GM19240 (cell line): ENCODE measurements around the gene PKP4.

Source experiments
- DNase-seq: peaks from one replicate; pipeline ENCODE4 v3.0.0; 2011; ENCODE audit warnings: low spot score; ENCODE audit not compliant: insufficient read length

Gene PKP4

DNA sequence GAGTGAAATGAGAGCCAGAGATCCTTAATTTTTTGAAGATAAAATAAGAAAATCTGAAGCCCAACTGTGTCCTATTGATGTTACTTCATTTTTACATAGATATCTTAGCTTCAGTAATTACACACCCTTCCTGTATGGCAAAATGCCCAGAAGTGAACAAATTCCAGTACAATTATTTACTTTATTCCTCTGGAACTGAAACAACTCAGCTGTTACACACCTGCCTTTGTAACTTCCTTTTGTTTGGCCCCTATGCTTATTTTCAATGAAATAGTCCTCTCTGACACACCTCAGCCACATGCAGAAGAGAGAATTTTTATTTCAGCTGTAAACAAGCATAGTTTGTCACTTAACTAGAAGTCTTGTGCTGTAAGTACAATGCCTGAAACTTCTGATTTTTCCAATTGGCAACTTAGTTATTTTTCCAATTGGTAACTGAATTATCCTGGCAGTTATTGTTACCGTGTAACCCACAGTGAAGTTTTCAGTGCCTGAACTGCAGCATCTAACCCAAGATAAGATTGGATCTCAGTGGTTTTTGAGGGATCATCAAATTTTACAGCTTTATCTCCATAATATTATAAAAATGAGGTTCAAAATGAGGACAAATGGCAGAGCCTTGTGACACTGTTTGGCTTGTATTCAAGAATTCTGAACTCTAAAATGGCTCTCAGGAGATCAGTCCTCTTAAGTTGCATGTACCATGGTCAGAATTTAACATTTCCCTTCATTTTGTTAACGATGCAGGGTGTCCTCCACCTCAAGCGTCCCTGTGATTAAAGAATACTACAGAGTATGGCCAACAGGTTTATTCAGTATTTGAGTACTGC, 82.6 kb downstream of the PKP4 start:
- no peak for DNase-seq

DNA sequence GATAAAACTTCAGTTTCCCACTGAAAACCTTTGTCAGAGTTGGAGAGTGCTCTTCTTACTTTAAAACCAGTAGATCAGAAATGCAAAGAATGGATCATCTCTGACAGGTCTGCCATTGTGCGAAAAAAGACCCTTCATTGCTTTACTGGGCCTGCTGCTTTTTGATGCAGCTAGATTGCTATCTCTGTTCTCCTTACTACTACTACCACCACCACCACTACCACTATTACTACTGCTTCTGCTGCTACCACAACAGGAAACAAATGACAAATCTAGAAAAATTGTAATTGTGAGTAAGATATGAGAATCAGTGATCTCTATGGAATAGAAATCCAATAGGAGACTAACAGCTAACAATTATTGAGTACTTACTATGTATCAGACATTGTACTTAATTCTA, 85.8 kb downstream of the PKP4 start:
- no peak for DNase-seq

DNA sequence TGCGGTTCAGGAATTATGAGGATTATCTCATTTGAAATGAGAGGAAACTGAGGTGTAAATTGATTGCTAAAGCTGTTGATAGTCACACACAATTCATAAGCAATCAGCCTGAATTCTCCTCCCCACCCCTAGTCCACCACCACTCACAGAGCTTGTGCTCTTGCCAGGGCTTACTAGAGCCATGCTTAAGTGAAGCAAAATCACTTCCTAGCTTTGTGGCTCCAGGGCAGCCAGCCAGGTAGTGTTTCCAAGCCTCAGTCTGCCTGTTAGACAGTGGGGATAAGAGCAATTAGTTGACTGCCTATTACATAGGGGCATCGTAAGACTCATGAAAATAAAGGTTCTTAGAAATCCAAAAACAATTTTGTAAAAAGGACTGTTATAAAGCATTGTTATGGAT, 87.2 kb downstream of the PKP4 start:
- no peak for DNase-seq

DNA sequence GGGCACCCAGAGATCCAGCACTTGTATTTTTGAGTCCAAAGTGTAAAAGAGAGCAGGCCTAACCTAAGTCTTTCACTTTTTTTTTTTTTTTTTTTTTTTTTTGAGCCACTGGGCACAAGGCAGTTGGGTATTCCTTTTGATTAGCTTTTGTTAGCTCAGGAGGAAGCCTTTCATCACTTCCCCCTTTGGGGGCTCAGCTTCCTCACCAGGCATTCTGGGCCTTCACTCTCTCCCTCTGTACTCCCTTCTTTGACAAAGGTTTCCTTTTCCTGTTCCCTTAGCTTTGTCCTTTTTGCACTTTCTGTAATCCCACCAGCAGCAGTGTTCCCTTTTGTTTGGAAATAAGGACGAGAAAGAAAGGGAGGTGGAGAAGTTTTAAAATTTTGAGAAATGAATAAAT, 88.2 kb downstream of the PKP4 start:
- no peak for DNase-seq

DNA sequence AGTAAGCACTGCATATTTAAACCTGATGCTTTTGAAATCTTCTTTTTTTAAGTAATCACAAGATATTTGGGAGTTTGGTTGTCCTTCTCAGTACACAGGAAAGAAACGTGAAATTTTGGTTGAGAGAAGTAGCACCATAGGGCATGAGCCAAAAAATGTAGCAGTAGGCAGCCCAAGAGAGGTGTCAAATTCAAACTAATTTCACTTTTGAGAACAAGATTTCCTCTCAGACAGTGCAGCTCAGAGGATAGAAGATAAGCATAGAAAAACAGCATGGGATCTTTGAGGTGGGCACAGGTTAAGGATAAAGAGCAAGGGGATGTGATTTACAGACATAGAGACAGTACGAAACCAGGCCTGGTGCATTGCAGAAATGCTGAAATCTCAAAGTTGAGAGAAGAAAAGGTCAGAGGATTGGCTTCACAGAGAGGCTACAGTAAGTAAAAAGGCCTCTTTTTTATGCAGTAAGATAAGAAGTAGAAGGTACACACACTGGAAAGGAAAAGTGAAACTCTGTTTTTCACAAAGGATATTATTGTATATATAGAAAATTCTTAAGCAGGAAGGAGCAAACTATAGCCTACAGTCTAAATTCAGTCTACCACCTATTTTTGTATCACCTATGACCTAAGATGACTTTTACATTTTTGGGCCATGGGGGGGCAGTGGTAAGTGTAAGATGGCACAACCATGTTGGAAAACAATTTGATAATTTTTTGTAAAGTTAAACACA, 89.8 kb downstream of the PKP4 start:
- no peak for DNase-seq

DNA sequence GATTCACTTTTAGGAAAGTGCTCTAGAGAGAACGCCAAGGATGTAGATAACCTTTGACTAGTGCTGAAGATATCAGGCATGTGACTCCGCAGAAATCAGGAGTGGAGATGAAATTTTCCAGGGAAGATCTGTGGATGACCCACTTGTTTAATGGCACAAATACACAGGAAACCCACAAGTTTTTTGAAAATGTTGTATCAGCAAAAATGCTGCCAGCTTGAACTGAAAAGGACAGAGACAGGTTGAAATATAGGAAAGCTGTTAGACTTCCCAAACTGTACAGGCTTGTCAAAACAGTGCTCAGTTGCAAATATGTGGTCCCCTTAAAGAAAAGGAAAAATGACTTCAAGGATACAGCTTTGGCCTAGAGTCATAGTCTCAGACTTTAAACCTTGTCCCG, 96.5 kb downstream of the PKP4 start:
- no peak for DNase-seq

DNA sequence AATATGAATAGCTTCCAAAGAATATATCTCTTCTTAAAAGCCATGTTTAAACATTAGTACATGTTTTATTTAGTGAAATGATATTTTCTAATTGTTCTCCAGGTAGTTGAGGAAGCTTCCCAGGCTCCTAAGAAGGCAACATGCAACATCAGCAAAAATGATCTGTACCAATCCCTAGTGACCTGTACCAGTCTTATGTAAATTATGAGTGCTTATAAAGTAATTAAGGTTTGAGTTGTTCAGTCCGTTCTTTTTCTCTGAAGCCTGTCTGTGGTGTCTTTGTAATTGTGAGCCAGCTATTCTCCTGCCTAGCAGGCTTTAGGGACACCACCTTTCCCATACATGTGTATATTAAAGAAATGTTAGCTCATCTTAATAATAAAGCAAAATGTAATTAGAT, 98.2 kb downstream of the PKP4 start:
- no peak for DNase-seq

DNA sequence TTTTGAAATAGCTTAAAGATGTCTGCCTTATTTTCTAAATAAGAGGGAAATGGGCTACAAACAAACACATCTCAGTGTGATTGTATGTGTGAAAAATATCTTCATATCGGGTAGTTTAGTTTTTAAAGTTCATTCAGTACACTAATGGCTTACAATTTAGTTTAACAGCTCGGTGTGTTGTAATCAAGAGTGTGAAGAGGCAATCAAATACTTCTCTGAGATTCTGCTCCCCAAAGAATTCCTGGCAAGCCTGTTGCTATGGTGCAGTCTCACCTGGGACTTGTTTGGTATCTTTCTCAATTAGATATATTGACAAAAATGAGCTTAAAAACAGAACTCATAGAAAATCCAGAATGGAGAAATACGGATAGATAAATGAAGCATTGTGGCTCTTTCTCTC, 99.4 kb downstream of the PKP4 start:
- DNase-seq: no peak

DNA sequence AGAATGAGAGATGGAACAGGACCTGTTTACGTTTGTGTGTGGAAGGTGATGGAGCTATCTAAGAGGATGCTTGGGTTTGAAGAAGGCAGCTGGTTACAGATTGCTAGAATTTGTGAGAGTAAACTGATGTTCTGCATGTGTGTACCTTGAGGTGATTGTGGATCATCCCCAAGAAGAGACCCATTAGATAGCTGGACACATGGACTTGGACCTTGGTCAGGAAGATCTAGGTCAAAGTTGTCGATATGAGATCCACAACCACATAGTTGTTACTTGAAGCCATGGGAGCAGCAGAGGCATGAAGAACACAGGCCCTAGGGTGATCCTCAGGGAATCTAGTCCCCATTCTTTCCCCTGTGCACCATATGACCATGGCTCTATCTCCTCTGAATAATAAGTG, 101.0 kb downstream of the PKP4 start:
- no peak for DNase-seq

DNA sequence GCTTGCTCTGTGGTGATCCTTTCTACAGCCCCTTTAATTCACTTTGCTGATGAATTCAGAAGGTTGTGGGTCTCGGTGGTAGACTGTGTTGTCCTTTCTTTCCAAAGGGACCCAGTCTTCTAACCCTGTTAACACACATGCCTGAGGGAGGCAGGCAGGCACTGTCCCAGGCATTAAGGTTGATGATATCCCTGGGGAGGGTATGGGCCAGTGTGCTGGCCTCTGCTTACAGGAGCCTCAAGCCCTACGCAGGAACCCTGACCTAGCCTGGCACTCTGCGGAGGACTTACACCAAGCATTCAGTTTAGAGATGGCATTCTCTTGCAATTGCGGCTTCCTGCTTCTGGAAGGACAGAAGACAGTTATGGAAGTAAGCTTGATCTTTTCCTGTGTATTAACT, 102.5 kb downstream of the PKP4 start:
- DNase-seq: no peak

DNA sequence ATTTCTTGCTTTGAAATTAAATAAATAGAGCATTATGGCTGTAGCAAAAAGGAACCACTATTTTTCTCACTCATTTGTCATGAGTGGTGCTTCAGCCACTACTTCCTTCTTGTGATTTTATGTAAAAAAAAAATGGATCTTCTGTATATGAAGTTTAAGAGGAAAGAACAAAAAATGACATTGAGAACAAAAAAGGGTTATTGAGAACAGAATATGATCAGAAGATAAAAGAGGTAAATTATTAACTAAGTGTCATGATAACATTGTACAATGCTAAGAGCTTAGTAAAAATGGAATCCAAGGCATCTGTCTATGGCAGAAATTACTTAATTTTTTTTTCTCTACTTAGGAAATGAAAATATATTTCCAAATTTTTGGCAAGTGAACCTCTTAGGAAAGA, 103.5 kb downstream of the PKP4 start:
- no peak for DNase-seq

DNA sequence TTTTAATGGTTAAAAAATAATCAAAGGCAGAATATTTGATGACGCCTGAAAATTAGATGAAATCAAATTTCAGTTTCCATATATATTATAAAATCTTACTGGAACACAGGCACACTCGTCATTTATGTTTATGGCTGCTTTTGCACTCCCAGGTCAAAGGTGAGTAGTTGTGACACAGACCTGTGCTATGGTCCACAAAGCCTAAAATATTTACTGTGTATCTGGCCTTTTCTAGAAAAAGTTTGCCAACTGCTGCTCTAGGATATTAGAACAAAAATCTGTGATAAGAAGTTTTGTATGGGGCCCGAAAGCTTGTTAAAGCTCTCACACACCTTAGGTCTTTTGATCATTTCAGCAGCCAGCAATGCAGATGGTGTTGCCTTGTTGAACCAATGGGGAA, 104.3 kb downstream of the PKP4 start:
- DNase-seq: no peak

DNA sequence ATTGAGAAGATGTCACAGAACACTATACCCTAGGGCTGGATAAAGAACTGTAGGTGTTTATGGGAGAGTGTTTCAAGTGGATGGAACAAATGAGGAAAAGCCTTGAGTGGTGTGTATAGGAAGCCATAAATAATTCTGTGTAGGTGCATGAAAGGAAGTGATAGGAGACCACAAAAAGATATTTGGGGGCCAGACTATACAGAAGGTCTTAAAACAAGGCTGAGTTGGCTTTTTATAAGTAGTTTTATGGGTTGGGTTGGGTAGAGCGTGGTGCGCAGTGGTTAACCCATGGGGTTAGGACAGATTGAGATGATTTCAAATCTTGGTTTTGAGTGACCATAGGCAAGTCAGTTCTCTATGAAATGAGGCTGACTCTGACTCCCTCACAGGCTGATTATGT, 110.5 kb downstream of the PKP4 start:
- no peak for DNase-seq

DNA sequence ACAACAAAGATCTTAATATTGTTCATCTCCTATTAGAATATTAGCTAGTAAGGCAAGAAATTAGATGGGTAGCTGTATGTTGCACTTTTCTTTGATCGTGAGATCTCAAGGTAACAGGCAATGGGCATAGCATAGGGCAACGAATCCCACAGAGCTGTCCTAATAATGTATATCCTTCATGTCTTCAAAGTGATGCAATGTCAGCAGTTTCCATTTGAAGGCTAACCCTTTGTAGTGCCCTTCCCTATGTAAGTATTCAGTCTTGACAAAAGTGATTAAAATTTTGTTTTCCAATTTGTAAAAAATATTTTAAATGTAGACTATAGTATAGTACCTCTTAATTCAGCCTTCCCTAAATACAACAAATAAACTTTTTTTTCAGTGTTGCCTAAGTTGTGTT, 112.5 kb downstream of the PKP4 start:
- no peak for DNase-seq

DNA sequence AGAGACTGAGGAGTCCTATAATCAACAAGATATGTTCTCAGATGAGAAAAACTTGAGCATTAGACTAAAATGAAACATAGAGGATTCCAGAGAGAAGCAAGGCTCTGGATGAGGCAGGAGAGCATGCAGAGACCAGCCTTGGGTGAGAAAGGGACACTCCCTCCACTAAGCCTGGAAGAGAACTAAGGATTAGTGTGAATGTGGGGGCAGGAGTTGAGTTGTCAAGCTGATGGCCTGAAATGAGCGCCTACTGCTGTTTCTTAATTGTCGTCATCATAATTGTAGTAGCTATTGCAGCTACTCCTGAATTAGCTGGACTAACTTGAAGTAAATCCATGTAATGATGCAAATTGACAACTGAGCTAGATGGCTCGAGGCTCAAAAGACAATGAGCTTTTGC, 114.1 kb downstream of the PKP4 start:
- no peak for DNase-seq

DNA sequence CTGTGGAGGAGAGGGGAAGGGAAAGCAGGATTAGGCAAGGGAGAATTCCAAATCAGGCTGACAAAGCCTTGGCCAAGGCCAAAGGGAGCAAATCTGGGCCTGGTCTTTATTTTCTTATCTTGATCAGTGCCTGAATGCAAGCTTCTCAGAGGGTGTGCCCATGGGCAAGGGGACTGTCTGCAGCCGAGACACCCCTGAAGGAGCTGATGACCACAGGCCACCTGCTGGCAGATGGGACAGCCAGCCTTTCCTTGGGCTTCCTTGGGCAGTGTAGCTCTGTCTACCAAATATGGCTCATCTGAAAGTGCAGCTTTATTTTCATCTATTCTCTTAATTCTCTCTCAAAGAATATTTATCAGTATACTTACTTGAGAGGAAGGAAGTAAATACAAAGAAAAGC, 117.0 kb downstream of the PKP4 start:
- no peak for DNase-seq

DNA sequence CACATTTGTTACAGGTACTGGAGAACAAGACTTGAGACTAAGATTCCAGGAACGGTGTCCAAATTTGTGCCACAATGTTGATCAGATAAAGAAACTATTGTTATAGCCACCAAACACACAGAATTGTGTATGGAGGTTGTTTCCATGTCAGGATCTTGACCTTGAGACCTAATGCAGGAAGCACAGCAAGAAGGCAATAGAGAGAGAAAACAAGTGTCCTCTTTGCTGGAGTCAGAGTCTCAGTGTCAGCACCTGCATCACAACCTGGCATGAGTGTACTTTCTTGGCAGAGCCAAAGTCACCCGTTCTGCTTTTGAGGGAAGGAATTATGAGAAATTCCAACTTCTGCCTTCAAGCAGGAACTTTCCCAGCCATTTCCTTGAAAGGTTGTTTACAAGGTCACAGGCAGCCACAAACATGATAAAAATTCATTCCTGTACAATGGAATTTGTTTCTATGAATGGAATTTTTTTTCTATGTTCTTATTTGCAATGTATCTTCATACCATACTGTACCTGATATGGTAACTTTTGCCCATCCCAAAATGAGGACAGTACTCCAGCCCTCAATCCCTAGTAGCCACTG, 118.4 kb downstream of the PKP4 start:
- no peak for DNase-seq

DNA sequence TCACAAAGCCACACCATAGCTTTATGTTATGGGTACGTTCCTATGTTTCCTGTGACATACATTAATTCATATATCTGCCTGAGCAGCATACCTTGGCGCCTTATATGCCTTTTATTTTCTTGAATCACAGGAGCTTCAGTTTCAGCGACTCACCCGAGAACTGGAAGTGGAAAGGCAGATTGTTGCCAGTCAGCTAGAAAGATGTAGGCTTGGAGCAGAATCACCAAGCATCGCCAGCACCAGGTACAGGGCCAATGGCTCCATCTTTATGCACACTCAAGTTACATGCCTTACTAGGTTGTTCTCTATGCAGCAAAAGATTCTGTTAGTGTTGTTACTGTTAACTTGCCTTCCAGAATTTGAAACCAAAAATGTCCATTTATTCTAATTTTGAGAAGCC, 120.4 kb downstream of the PKP4 start:
- DNase-seq: no peak

DNA sequence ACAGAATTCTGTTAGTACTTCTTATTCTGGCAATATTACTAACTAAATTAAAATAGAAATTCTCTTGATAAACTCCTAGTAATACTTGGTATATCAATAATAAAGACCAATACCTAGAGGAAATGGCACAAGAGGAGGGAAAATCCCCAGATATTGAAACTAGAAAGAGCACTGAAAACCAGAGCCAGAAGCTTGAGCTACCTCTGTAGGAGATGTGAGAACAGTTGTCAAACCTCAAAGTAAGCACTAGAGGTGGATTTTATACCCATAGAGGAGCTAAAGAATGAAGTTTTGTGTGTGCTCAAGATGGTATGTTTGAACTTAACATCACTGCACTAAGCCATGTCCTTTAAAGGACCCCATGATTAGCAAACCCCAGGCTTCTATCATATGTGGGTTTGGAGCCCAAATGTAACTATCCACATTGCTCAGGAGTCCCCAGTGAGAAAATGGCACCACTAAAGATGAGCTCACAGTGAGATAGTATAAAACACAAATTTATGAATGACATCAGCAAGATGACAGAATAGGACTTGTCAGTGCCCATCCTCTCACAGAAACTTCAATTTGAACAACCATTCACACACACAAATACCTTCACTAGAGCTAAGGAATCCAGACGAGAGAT, 122.1 kb downstream of the PKP4 start:
- no peak for DNase-seq

DNA sequence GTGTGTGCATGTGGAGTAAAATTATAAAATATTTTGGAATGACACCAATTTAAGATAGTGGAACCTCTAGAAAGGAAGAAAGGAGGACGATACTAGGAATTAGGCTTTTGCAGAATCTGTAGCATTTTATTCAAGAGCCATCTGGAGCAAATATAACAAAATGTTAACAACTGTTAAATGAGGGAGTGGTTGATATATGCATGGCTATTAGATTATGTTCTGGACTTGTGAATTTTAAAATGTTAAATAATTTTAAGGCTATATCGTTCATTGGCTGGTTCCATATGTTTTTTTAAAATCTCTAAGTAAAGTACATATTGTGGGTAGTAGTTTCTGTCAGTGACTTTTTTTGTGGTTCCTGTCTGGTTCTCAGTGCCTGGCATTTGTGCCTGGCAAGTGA, 123.2 kb downstream of the PKP4 start:
- DNase-seq: no peak

DNA sequence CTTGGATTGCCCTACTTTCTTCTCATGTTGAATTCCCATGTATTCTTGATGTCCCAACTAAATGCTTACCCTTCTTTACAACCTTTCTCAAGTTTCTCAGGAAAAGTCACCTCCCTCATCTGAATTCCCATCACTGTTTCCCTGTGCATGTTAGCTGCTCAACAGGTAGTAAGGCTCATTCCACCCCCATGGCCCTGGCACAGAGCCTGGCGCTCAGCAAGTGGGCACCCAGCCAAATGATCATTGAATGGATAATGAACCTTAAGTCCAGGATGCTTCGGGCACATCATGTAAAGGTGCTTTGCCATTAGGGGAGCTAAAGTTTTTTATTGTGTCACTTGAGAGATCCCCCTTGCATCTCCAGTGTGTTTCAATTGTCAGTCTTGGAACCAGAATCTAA, 124.0 kb downstream of the PKP4 start:
- no peak for DNase-seq

DNA sequence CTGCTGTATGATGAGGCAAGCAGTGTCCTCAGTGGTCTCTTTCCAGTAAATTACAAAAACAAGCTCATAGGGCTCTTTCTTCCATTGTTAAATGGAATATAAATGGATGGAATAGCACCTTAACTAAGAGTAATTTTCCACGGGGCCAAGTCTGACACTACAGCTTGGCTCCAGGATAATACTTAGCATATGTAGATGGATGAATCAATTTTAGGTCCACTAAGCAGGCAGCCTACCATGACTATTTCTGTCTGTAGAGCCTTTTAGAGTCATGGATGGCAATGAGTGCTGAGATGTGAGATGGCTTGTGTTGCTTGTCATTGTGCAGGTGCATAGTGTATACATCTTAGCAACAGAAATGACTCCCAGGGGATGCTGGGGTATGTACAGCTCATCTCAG, 125.9 kb downstream of the PKP4 start:
- no peak for DNase-seq
